ENCODE measurements around the gene ERI3.

The ERI3 gene

GRCh38 chr1:44272992-44273391 lies 82.1 kb downstream of the ERI3 start:
- TF ChIP-seq CTCF (IDR thresholded peaks at IDR 0.05; ENCODE audit: extremely low read depth, insufficient read depth, missing control alignments): no peak
- no peak for DNase-seq (ENCODE audit: low spot score)
- in situ Hi-C loops (cut with MboI; ENCODE audit: low pct_unique_long_range_greater_than_20kb, low sequenced_read_pairs, unreplicated experiment): no loop called here

GRCh38 chr1:44271646-44272045 lies 83.4 kb downstream of the ERI3 start:
- in situ Hi-C loops (cut with MboI; ENCODE audit: low pct_unique_long_range_greater_than_20kb, low sequenced_read_pairs, unreplicated experiment): no loop called here
- no peak for DNase-seq (ENCODE audit: low spot score)
- TF ChIP-seq CTCF (IDR thresholded peaks at IDR 0.05; ENCODE audit: extremely low read depth, insufficient read depth, missing control alignments): no peak

- TF ChIP-seq CTCF (IDR thresholded peaks at IDR 0.05; ENCODE audit: extremely low read depth, insufficient read depth, missing control alignments): no peak
- in situ Hi-C loops (cut with MboI; ENCODE audit: low pct_unique_long_range_greater_than_20kb, low sequenced_read_pairs, unreplicated experiment): no loop called here
- no peak for DNase-seq (ENCODE audit: low spot score)
These were observed 84.1 kb downstream of the ERI3 start for GRCh38 chr1:44270686-44271628.

GRCh38 chr1:44268054-44268453 lies 87.0 kb downstream of the ERI3 start:
- DNase-seq (ENCODE audit: low spot score): no peak
- in situ Hi-C loops (cut with MboI; ENCODE audit: low pct_unique_long_range_greater_than_20kb, low sequenced_read_pairs, unreplicated experiment): no loop called here
- no peak for TF ChIP-seq CTCF (IDR thresholded peaks at IDR 0.05; ENCODE audit: extremely low read depth, insufficient read depth, missing control alignments)

- in situ Hi-C loops (cut with MboI; ENCODE audit: low pct_unique_long_range_greater_than_20kb, low sequenced_read_pairs, unreplicated experiment): no loop called here
- DNase-seq (ENCODE audit: low spot score): no peak
- no peak for TF ChIP-seq CTCF (IDR thresholded peaks at IDR 0.05; ENCODE audit: extremely low read depth, insufficient read depth, missing control alignments)
These were observed 87.6 kb downstream of the ERI3 start for GRCh38 chr1:44267438-44267837.

GRCh38 chr1:44266400-44267344 lies 88.4 kb downstream of the ERI3 start:
- no peak for DNase-seq (ENCODE audit: low spot score)
- no peak for TF ChIP-seq CTCF (IDR thresholded peaks at IDR 0.05; ENCODE audit: extremely low read depth, insufficient read depth, missing control alignments)
- in situ Hi-C loops (cut with MboI; ENCODE audit: low pct_unique_long_range_greater_than_20kb, low sequenced_read_pairs, unreplicated experiment): no loop called here

Data from GM13977 (cell line).